Glutamatergic neuron (in vitro differentiated cells): Measurements from ENCODE around the gene HAT1. TPM values are rescaled to one million over a fixed set of nuclear protein-coding genes. Genes with fewer than 3 reads are reported as not detected.

Experiments used
- DNase-seq: peaks from one replicate; pipeline ENCODE4 v3.0.0; 2022
- H3K27ac Mint-ChIP-seq: one replicate; pipeline ENCODE4 v1.8.0; 2020; ENCODE audit warnings: mild to moderate bottlenecking, mixed read lengths, inconsistent platforms; ENCODE audit not compliant: unreplicated experiment
- H3K27me3 Mint-ChIP-seq: one replicate; pipeline ENCODE4 v1.8.0; 2020; ENCODE audit warnings: mild to moderate bottlenecking, moderate library complexity, mixed read lengths, inconsistent platforms; ENCODE audit not compliant: unreplicated experiment
- H3K36me3 Mint-ChIP-seq: one replicate; pipeline ENCODE4 v1.8.0; 2020; ENCODE audit warnings: mild to moderate bottlenecking, mixed read lengths, inconsistent platforms; ENCODE audit not compliant: unreplicated experiment
- H3K4me1 Mint-ChIP-seq: one replicate; pipeline ENCODE4 v1.8.0; 2020; ENCODE audit warnings: mild to moderate bottlenecking, low read depth, mixed read lengths, inconsistent platforms; ENCODE audit not compliant: unreplicated experiment
- H3K4me3 Mint-ChIP-seq: one replicate; pipeline ENCODE4 v1.8.0; 2020; ENCODE audit warnings: mild to moderate bottlenecking, mixed read lengths, inconsistent platforms; ENCODE audit not compliant: unreplicated experiment
- H3K9me3 Mint-ChIP-seq: one replicate; pipeline ENCODE4 v1.8.0; 2020; ENCODE audit warnings: mild to moderate bottlenecking, moderate library complexity, mixed read lengths, inconsistent platforms; ENCODE audit not compliant: unreplicated experiment
- total RNA-seq: library from RNA; stranded (reverse); fragmentation: NEBNext Ultra II Directional; extraction: Animal tissue kit (Norgen Biotek cat#: 25700); gene quantifications from one replicate; pipeline ENCODE4 v1.2.1, GENCODE V29; 2021; ENCODE audit not compliant: unreplicated experiment
- TF ChIP-seq, protein P1 (sequence below): fragments of 200-600 bp; sonication (generic); IDR thresholded peaks from one replicate; pipeline ENCODE4 v1.5.0; 2021; ENCODE audit not compliant: partially characterized antibody, unreplicated experiment

HAT1 gene
- total RNA-seq, 1 donor from 2014 or later: 19.9 TPM

DNA sequence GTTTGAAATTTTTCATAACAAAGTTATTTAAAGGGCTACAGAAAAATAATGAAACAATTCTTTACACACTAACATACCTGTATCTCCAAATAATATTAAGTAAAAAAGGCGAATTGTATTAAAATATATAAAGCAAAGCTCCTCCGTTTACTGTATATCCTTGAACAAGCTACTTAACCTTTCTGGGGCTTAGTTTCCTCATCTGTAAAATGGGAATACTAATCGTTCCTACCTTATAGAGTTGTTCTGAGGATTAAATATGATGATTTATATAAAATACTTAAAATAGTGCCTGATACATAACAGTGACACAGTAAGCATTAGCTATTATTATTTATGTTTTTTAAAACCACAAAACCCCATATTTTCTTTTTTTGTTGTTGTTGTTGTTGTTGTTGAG lies 41.5 kb upstream of the HAT1 start:
- no peak for DNase-seq
- Mint-ChIP-seq H3K27ac (no peak overlapping the region), H3K27me3 (no peaks in the 10 kb centered on the region), H3K4me3 (no peak overlapping the region), H3K9me3 (peaks cover 1% of the 10 kb centered on the region), H3K36me3 (no peaks in the 10 kb centered on the region), H3K4me1 (peaks cover 5% of the 10 kb centered on the region)
- TF ChIP-seq, protein P1, sequence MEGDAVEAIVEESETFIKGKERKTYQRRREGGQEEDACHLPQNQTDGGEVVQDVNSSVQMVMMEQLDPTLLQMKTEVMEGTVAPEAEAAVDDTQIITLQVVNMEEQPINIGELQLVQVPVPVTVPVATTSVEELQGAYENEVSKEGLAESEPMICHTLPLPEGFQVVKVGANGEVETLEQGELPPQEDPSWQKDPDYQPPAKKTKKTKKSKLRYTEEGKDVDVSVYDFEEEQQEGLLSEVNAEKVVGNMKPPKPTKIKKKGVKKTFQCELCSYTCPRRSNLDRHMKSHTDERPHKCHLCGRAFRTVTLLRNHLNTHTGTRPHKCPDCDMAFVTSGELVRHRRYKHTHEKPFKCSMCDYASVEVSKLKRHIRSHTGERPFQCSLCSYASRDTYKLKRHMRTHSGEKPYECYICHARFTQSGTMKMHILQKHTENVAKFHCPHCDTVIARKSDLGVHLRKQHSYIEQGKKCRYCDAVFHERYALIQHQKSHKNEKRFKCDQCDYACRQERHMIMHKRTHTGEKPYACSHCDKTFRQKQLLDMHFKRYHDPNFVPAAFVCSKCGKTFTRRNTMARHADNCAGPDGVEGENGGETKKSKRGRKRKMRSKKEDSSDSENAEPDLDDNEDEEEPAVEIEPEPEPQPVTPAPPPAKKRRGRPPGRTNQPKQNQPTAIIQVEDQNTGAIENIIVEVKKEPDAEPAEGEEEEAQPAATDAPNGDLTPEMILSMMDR: no peak

DNA sequence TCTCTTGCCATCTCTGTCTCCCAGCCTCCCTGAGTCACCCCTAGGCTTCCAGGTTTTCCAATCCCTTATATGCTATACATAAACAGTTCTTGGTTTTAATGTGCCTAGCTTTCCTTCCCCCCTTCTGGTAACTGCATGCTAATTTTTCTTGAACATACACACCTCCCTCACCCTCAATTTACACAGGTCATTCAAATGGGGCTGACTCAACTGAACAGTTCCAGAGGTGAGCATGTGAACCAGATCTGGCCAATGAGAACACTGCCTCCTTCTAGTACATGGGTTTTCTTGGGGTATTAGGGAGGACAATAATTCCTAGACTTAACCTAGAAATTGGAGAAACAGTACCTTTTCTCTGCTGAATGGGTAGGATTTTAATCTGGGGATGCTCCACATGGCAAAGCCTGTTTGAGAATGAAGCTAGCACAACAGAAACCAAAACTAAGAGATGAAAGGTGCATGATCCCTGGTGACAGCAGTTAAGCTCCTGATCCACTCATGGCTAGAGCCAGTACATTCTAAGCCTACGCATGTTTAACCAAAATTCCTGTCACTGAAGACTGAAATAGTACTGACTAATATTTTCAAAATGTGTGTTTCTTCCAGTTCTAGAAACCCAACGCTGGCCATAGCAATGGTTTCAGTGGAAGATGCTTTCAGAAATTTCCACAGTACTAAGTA lies 40.0 kb upstream of the HAT1 start:
- H3K4me1 Mint-ChIP-seq: peaks cover 5% of the 10 kb centered on the region
- H3K9me3 Mint-ChIP-seq: peaks cover 1% of the 10 kb centered on the region
- DNase-seq: no peak
- TF ChIP-seq, protein P1: no peak
- H3K36me3 Mint-ChIP-seq: no peaks in the 10 kb centered on the region
- no peak overlapping the region for H3K4me3 Mint-ChIP-seq
- H3K27ac Mint-ChIP-seq: no peak overlapping the region
- H3K27me3 Mint-ChIP-seq: no peaks in the 10 kb centered on the region

DNA sequence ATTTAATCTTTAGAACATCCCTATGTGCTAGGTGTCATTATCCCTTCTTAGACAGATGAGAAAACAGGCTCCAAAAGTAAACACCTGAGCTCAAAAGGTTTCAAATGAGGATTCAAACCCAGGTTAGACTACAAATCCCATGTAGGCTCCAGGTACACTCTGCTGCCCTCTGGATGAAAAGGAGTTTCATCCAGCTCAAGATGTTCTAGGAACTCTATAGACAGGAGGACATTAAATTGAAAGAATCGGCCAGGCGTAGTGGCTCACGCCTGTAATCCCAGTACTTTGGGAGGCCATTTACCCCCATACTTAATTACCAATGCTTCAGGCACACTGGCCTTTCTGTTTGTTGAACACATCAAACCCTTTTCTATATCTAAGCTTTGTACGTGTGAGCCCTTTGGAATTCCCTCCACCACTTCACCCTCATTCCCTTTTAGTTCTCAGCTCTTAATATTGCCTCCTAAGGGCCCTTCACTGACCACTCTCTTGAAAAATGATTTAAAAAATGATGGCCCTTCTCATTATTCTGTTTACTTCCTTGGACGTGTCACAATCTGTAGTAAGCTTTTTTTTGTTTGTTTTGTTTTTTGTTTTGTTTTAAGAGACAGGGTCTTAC lies 38.9 kb upstream of the HAT1 start:
- Mint-ChIP-seq H3K4me1 (peaks cover 5% of the 10 kb centered on the region), H3K27ac (no peak overlapping the region), H3K9me3 (peaks cover 1% of the 10 kb centered on the region), H3K4me3 (no peak overlapping the region), H3K27me3 (no peaks in the 10 kb centered on the region), H3K36me3 (no peaks in the 10 kb centered on the region)
- TF ChIP-seq, protein P1: no peak
- no peak for DNase-seq

DNA sequence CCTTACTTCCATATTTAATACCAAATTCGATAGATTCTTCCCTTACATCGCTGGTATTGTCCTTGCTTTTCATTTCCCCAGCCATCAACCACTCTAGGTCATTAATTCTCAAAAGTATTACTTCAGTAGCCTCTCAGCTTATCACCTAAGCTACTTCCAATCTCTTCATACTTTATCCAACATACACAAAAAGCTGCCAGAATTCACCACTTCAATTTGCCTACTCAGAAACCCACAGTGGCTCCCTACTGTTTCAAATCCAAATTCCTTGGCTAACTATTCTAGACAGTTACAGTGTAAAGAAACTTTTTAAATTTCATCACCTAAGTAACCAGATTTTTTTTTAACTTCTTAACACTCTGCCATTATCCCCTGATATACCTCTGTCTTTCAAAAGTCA lies 32.9 kb upstream of the HAT1 start:
- Mint-ChIP-seq H3K36me3 (no peaks in the 10 kb centered on the region), H3K27ac (no peak overlapping the region), H3K9me3 (peaks cover 6% of the 10 kb centered on the region), H3K4me1 (peaks cover 6% of the 10 kb centered on the region), H3K4me3 (no peak overlapping the region), H3K27me3 (peaks cover 6% of the 10 kb centered on the region)
- no peak for DNase-seq
- TF ChIP-seq, protein P1: no peak

DNA sequence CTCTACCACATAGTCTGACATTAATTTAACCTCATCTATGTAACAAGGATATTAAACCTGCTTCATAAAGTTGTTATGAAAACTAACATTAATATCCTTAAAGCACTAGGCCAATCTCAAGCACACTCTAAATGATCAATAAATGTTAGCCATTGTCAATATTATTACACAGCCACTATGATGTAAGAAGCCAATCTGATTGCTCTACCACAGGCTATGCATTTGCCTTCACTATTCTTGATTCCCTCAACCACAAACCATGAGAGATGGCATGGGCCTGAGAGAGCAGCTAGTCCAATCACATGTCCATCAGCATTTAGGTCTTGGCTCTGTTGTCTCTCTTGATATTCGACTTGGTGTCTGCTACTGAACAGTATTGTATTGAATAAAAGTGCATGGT lies 32.5 kb upstream of the HAT1 start:
- TF ChIP-seq, protein P1: no peak
- H3K36me3 Mint-ChIP-seq: no peaks in the 10 kb centered on the region
- H3K4me1 Mint-ChIP-seq: peaks cover 9% of the 10 kb centered on the region
- H3K27ac Mint-ChIP-seq: no peak overlapping the region
- peaks cover 6% of the 10 kb centered on the region for H3K27me3 Mint-ChIP-seq
- peaks cover 10% of the 10 kb centered on the region for H3K9me3 Mint-ChIP-seq
- DNase-seq: no peak
- no peak overlapping the region for H3K4me3 Mint-ChIP-seq
